Kidney (tissue), 14 donors: Measurements from ENCODE around the gene NPAT. TPM values are rescaled to one million over a fixed set of nuclear protein-coding genes. Genes with fewer than 3 reads are reported as not detected.
"Not testable (repeated sequence)": the region's sequence is repeated elsewhere in the genome, so short reads cannot be mapped to it uniquely, and the experiment has no call there.

ENCODE experiments used
- DNase-seq, 5 donors: peaks; one replicate each; pipeline ENCODE4 v3.0.0-alpha.2; 2013 to 2020
- FAIRE-seq: peaks from 2 replicates; lab custom pipeline; 2012; peaks lifted over from hg19 to GRCh38; lab: Jason Lieb, UNC
- H3K27ac ChIP-seq, 2 donors: one replicate each; pipeline ENCODE4 v1.7.0; 2013; ENCODE audit warnings: low read depth in 2 of 2, low read length in 2 of 2, inconsistent platforms in 1 of 2
- H3K27me3 ChIP-seq: one replicate; pipeline ENCODE4 v1.7.1; 2013; ENCODE audit warnings: low read length, inconsistent platforms; ENCODE audit not compliant: control insufficient read depth, insufficient read depth
- H3K36me3 ChIP-seq, 3 donors: one replicate each; pipeline versions ENCODE4 v1.7.0 to v1.7.1; 2013; ENCODE audit warnings: low read length in 3 of 3, control low read depth in 1 of 3, inconsistent platforms in 1 of 3; ENCODE audit not compliant: insufficient read depth in 3 of 3, control insufficient read depth in 2 of 3
- H3K4me1 ChIP-seq, 3 donors: one replicate each; pipeline versions ENCODE4 v1.7.0 to v1.7.1; 2013; ENCODE audit warnings: low read length in 3 of 3, inconsistent platforms in 1 of 3, low read depth in 1 of 3; ENCODE audit not compliant: control insufficient read depth in 2 of 3, insufficient read depth in 2 of 3
- H3K4me3 ChIP-seq, 3 donors: one replicate each; pipeline versions ENCODE4 v1.7.0 to v1.8.1; 2013; ENCODE audit warnings: low read length in 3 of 3, control low read depth in 1 of 3, inconsistent platforms in 1 of 3
- H3K9ac ChIP-seq, 3 donors: one replicate each; pipeline versions ENCODE4 v1.7.0 to v1.7.1; 2013; ENCODE audit warnings: low read length in 3 of 3, control low read depth in 1 of 3, inconsistent platforms in 1 of 3
- H3K9me3 ChIP-seq, 3 donors: one replicate each; pipeline versions ENCODE4 v1.7.0 to v1.7.1; 2013; ENCODE audit warnings: low read length in 3 of 3, control low read depth in 1 of 3, inconsistent platforms in 1 of 3; ENCODE audit not compliant: control insufficient read depth in 2 of 3, insufficient read depth in 1 of 3
- CTCF ChIP-seq: IDR thresholded peaks from 3 replicates; pipeline ENCODE4 v1.5.1; 2012; ENCODE audit warnings: mild to moderate bottlenecking, moderate library complexity, borderline replicate concordance; ENCODE audit not compliant: insufficient read depth; ENCODE audit errors: extremely low read depth
- intact Hi-C: fragments of 100-400 bp; cut with DNase I; formaldehyde crosslinking; loops from one replicate; pipeline ENCODE4 v1.11.1; 2022
- polyA plus RNA-seq: library from polyadenylated mRNA; stranded (reverse); fragments of 350-450 nt; fragmentation: Illumina TruSeq; extraction: RNeasy Lipid Tissue Mini Kit (QIAGEN cat#74804); gene quantifications from one replicate; pipeline ENCODE4 v1.2.3, GENCODE V29; 2014; ENCODE audit warnings: low read depth, low replicate concordance; ENCODE audit not compliant: insufficient read depth
- total RNA-seq: library from RNA; stranded (reverse); fragmentation: NEBNext Ultra II Directional; extraction: Animal tissue kit (Norgen Biotek cat#: 25700); gene quantifications from one replicate; pipeline ENCODE4 v1.2.1, GENCODE V29; 2021
- donor health status: control.
- donor health status: control.
- donor health status: control.
- donor health status: control.
- donor health status: control.
- donor health status: DM: yes; HTN: yes; CAD: no.
- donor health status: Normal renal cell carcinoma (clear cell type).

Gene NPAT
- total and polyA plus RNA-seq, 2 donors from 2014 or later, result 2.5 to 17.6 TPM

- Histone ChIP-seq H3K4me3 (no peak overlapping the region), H3K27me3 (no peaks in the 10 kb centered on the region), H3K27ac (no peak overlapping the region), H3K36me3 (peaks cover 0 to 28% (median 23%) of the 10 kb centered on the region in 3 donors), H3K9ac (no peak overlapping the region), H3K9me3 (no peaks in the 10 kb centered on the region), H3K4me1 (peaks cover 0 to 2% (median 0%) of the 10 kb centered on the region in 3 donors)
- intact Hi-C loops, result no loop called here
- DNase-seq (no peak), FAIRE-seq (no peak)
- TF ChIP-seq CTCF, result no peak
Observed at GRCh38 chr11:108135845-108136544, 86.4 kb downstream of the NPAT start.

- FAIRE-seq, H3K4me1 ChIP-seq, DNase-seq, H3K9ac ChIP-seq, H3K4me3 ChIP-seq, H3K27ac ChIP-seq, H3K27me3 ChIP-seq, H3K9me3 ChIP-seq, intact Hi-C loops: not testable (repeated sequence)
- H3K36me3 ChIP-seq, result peaks cover 0 to 16% (median 11%) of the 10 kb centered on the region in 3 donors
Observed at GRCh38 chr11:108132993-108133538, 89.4 kb downstream of the NPAT start.

GRCh38 chr11:108131993-108132392 is 90.4 kb downstream of the NPAT start:
- Histone ChIP-seq H3K9ac (no peak overlapping the region), H3K4me3 (no peak overlapping the region), H3K27me3 (no peaks in the 10 kb centered on the region), H3K4me1 (peaks cover 0 to 6% (median 2%) of the 10 kb centered on the region in 3 donors), H3K27ac (no peak overlapping the region), H3K9me3 (no peaks in the 10 kb centered on the region), H3K36me3 (peaks cover 0 to 12% (median 11%) of the 10 kb centered on the region in 3 donors)
- DNase-seq (no peak), FAIRE-seq (no peak)
- intact Hi-C loops, result no loop called here
- TF ChIP-seq CTCF, result no peak

GRCh38 chr11:108128772-108129171 is 93.7 kb downstream of the NPAT start:
- FAIRE-seq (no peak), DNase-seq (no peak)
- H3K9me3 ChIP-seq, result no peaks in the 10 kb centered on the region
- TF ChIP-seq CTCF, result no peak
- H3K9ac ChIP-seq, result no peak overlapping the region
- peaks cover 0 to 4% (median 2%) of the 10 kb centered on the region in 3 donors for H3K36me3 ChIP-seq
- H3K4me3 ChIP-seq, result no peak overlapping the region
- peaks cover 0 to 9% (median 2%) of the 10 kb centered on the region in 3 donors for H3K4me1 ChIP-seq
- intact Hi-C loops, result no loop called here
- no peak overlapping the region for H3K27ac ChIP-seq
- H3K27me3 ChIP-seq, result no peaks in the 10 kb centered on the region
